Esophagus squamous epithelium (tissue), 5 donors: Measurements from ENCODE around the gene PPT1. TPM values are rescaled to one million over a fixed set of nuclear protein-coding genes. Genes with fewer than 3 reads are reported as not detected.

ENCODE experiments used
- DNase-seq: peaks from one replicate; lab custom pipeline; 2025; lab: John Stamatoyannopoulos, UW
- H3K27ac ChIP-seq, 4 donors: fragments of 200-600 bp; sonication (generic); one replicate each; pipeline ENCODE4 v1.5.1; 2016 to 2019; ENCODE audit warnings: mild to moderate bottlenecking in 1 of 4
- H3K27me3 ChIP-seq, 4 donors: fragments of 200-600 bp; sonication (generic); 1 replicate in 3 of 4; 2 replicates in 1 of 4; pipeline versions ENCODE4 v1.5.1 to v1.6.0; 2017 to 2021; ENCODE audit warnings: antibody characterized with exemption in 1 of 4
- H3K36me3 ChIP-seq, 3 donors: fragments of 200-600 bp; sonication (generic); one replicate each; pipeline ENCODE4 v1.5.1; 2016 to 2019
- H3K4me1 ChIP-seq, 3 donors: fragments of 200-600 bp; sonication (generic); one replicate each; pipeline ENCODE4 v1.5.1; 2017 to 2019
- H3K4me3 ChIP-seq, 4 donors: fragments of 200-600 bp; sonication (generic); 1 replicate in 3 of 4; 2 replicates in 1 of 4; pipeline ENCODE4 v1.5.1; 2016 to 2019; ENCODE audit warnings: mild to moderate bottlenecking in 2 of 4, moderate library complexity in 1 of 4
- H3K9me3 ChIP-seq, 3 donors: fragments of 200-600 bp; sonication (generic); one replicate each; pipeline ENCODE4 v1.5.1; 2016 to 2019
- CTCF ChIP-seq, 6 experiments: fragments of 450-650 bp in 4 of 6; fragments of 200-600 bp in 2 of 6; sonication (generic) in 2 of 6; IDR thresholded peaks; one replicate each; pipeline ENCODE4 v1.5.1; 2016 to 2019; ENCODE audit warnings: antibody characterized with exemption in 6 of 6, mild to moderate bottlenecking in 4 of 6, moderate library complexity in 4 of 6
- POLR2A ChIP-seq, 4 donors: fragments of 450-650 bp; IDR thresholded peaks; one replicate each; pipeline ENCODE4 v1.6.1; 2017; ENCODE audit warnings: antibody characterized with exemption in 4 of 4, mild to moderate bottlenecking in 4 of 4, moderate library complexity in 3 of 4
- WGBS, 2 donors: methylation state at CpG; one replicate each; pipeline ENCODE4 v1.1.5; 2018; 5-methylcytosine and 5-hydroxymethylcytosine counted together
- intact Hi-C: fragments of 100-400 bp; cut with DNase I; formaldehyde crosslinking; loops from one replicate; pipeline ENCODE4 v1.15.0; 2022
- total RNA-seq, 4 donors: library from RNA; depleted of rRNA; stranded (reverse); fragments of >200 nt; gene quantifications; one replicate each; pipeline ENCODE4 v1.1.0, GENCODE V29; 2016
- donor health status: DM: yes; HTN: yes; CAD: no.

Gene PPT1
- total RNA-seq, 4 donors from 2014 or later = 27.2 to 43.9 (median 37.6) TPM

- Histone ChIP-seq H3K27me3 (no peaks in the 10 kb centered on the region), H3K9me3 (no peaks in the 10 kb centered on the region), H3K4me1 (peaks cover 0 to 95% (median 44%) of the 10 kb centered on the region in 3 donors), H3K27ac (no peak overlapping the region), H3K4me3 (no peak overlapping the region), H3K36me3 (peaks cover 0 to 38% (median 0%) of the 10 kb centered on the region in 3 donors)
- no peak for TF ChIP-seq CTCF (IDR thresholded peaks at IDR 0.05)
- TF ChIP-seq POLR2A (IDR thresholded peaks at IDR 0.05) = no peak
- intact Hi-C loops = no loop called here
- WGBS, 2 donors = 65 to 70% methylated on average over 9 to 11 of the region's 11 CpGs
- no peak for DNase-seq
Observed at GRCh38 chr1:40053138-40053887, 43.7 kb downstream of the PPT1 start.

- DNase-seq = no peak
- Histone ChIP-seq H3K9me3 (no peaks in the 10 kb centered on the region), H3K27ac (peak overlapping the region in 2 of 4 donors; percentile 27 to 76), H3K4me1 (peaks cover 0 to 95% (median 51%) of the 10 kb centered on the region in 3 donors), H3K27me3 (no peaks in the 10 kb centered on the region), H3K36me3 (peaks cover 0 to 25% (median 0%) of the 10 kb centered on the region in 3 donors), H3K4me3 (no peak overlapping the region)
- 79 to 81% methylated on average over 3 of the region's 3 CpGs for WGBS, 2 donors
- intact Hi-C loops = no loop called here
- TF ChIP-seq CTCF (IDR thresholded peaks at IDR 0.05) = no peak
Observed at GRCh38 chr1:40050863-40051262, 46.2 kb downstream of the PPT1 start.

- Histone ChIP-seq H3K4me3 (no peak overlapping the region), H3K27ac (peak overlapping the region; percentile 31 to 76 (median 60)), H3K36me3 (peaks cover 0 to 20% (median 0%) of the 10 kb centered on the region in 3 donors), H3K4me1 (peaks cover 0 to 95% (median 51%) of the 10 kb centered on the region in 3 donors), H3K27me3 (no peaks in the 10 kb centered on the region), H3K9me3 (no peaks in the 10 kb centered on the region)
- intact Hi-C loops = no loop called here
- no peak for DNase-seq
- WGBS, 2 donors = 6 to 17% methylated on average over 2 of the region's 2 CpGs
- TF ChIP-seq POLR2A (IDR thresholded peaks at IDR 0.05) = no peak
- no peak for TF ChIP-seq CTCF (IDR thresholded peaks at IDR 0.05)
Observed at GRCh38 chr1:40049725-40050124, 47.3 kb downstream of the PPT1 start.

DNA sequence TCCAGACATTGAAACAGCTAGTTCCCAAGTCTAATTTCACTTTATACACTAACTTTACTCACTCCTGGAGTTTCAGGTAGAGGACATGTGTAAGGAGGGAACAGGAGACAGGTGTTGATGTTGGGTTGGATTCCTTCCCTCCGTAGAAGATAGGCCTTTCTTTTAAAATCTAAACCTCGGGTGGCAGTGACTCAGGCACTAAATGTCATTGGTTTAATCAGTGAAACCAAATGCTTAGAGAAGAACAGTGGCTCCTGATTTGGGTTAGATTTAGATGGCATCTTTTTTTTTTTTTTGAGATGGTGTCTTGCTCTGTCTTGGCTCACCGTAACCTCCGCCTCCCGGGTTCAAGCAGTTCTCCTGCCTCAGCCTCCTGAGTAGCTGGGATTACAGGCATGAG is 49.3 kb downstream of the PPT1 start:
- 84 to 90% methylated on average over 3 to 5 of the region's 5 CpGs for WGBS, 2 donors
- Histone ChIP-seq H3K4me3 (no peak overlapping the region), H3K4me1 (peaks cover 5 to 98% (median 56%) of the 10 kb centered on the region in 3 donors), H3K36me3 (peaks cover 0 to 24% (median 0%) of the 10 kb centered on the region in 3 donors), H3K27me3 (no peaks in the 10 kb centered on the region), H3K27ac (peak overlapping the region in 3 of 4 donors; percentile 1 to 43 (median 25)), H3K9me3 (no peaks in the 10 kb centered on the region)
- intact Hi-C loops = no loop called here
- no peak for DNase-seq
- TF ChIP-seq CTCF (IDR thresholded peaks at IDR 0.05) = no peak
- TF ChIP-seq POLR2A (IDR thresholded peaks at IDR 0.05) = no peak

DNA sequence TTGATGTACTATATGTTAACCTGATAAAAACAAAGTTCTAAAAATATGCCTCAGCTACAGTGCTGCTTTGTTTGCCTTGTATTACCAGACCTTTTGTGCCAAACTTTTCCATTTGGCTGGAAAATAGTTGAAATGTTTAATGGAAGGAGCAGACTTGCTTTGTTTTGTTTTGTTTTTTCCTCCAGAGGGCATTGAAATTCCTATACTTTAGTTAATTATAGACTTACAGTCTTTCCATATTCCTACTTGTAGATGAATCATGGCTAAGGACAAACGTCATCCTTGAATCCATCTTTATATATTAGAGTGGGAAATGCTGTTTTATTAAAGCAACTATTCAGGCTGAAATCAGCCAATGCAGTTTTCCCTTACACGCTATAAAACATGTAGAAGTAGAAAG is 49.8 kb downstream of the PPT1 start:
- peaks cover 5 to 98% (median 59%) of the 10 kb centered on the region in 3 donors for H3K4me1 ChIP-seq
- H3K36me3 ChIP-seq = peaks cover 0 to 29% (median 0%) of the 10 kb centered on the region in 3 donors
- intact Hi-C loops = no loop called here
- peak overlapping the region in 3 of 4 donors; percentile 1 to 43 (median 25) for H3K27ac ChIP-seq
- H3K9me3 ChIP-seq = no peaks in the 10 kb centered on the region
- 35 to 53% methylated on average over 2 of the region's 2 CpGs for WGBS, 2 donors
- DNase-seq = no peak
- no peaks in the 10 kb centered on the region for H3K27me3 ChIP-seq
- no peak for TF ChIP-seq POLR2A (IDR thresholded peaks at IDR 0.05)
- TF ChIP-seq CTCF (IDR thresholded peaks at IDR 0.05) = no peak
- H3K4me3 ChIP-seq = no peak overlapping the region
